Limb (tissue), 2 donors: ENCODE measurements around the gene RHOG.

ENCODE experiments used
- DNase-seq, 2 donors: peaks; one replicate each; pipeline ENCODE4 v3.0.0-alpha.2; 2016; ENCODE audit errors: extremely low spot score in 2 of 2

RHOG gene

DNA sequence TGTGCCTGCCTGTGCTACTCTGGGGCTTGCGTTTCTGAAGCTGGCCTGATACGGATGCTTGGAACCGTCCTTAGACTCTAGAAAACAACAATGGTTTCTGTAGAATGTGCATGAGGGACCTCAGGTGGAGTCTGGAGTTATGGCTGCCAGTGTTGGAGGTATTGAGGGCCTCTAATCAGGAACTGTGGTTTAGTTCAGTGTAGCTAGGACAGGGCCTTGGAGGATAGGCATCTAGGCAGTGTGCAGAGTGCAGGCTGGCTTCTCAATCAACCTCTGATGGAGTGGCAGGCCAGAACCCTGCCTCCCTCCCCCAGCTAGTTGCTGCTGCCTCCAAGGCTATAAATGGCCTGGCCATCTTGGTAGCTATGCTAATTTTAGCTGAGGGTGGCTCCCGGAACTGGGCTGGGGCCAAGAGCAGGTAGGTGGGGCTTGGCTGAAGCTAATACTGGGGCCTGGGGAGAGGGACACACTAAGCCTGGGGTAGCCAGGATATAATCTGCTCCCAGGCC, 18.7 kb upstream of the RHOG start:
- no peak for DNase-seq

GRCh38 chr11:3857628-3858027, 16.9 kb upstream of the RHOG start:
- no peak for DNase-seq

- DNase-seq: no peak
Observed at GRCh38 chr11:3856856-3857553, 16.2 kb upstream of the RHOG start.

DNA sequence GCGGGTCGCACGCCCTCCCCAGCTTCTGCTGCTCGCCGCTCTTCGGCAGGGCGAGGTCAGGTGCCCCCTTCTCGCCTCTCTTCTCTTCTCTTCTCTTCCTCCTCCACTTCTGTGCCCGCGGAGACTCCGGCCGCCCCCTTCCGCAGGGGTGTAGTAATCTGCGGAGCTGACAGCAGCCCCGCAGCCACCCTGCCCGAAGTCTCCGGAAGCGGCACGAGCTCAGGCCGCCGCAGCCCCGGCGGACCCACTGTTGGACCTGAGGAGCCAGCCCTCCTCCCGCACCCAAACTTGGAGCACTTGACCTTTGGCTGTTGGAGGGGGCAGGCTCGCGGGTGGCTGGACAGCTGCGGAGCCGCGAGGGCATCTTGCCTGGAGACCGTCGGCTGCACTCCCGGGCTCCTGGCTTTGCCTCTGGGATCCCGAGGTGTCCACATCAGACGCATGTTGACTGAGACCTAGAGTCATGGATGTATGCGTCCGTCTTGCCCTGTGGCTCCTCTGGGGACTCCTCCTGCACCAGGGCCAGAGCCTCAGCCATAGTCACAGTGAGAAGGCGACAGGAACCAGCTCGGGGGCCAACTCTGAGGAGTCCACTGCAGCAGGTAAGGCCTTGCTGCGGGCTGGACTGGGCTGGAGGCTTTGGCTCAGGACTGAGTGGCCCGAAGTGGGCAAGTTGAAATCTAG, 15.2 kb upstream of the RHOG start:
- peak in 1 of 2 donors; percentile 61 for DNase-seq

GRCh38 chr11:3854977-3855807, 14.4 kb upstream of the RHOG start, which contains the start of gene STIM1:
STIM1 (plus strand) TSS chr11:3855664; CDS start chr11:3856271, 607 bp downstream.
- peak; percentile 91 to 98 for DNase-seq

GRCh38 chr11:3854660-3854976, 13.9 kb upstream of the RHOG start:
- no peak for DNase-seq

GRCh38 chr11:3853899-3854659, 13.3 kb upstream of the RHOG start:
- no peak for DNase-seq

- DNase-seq: no peak
Observed at GRCh38 chr11:3853545-3853842, 12.7 kb upstream of the RHOG start.

DNA sequence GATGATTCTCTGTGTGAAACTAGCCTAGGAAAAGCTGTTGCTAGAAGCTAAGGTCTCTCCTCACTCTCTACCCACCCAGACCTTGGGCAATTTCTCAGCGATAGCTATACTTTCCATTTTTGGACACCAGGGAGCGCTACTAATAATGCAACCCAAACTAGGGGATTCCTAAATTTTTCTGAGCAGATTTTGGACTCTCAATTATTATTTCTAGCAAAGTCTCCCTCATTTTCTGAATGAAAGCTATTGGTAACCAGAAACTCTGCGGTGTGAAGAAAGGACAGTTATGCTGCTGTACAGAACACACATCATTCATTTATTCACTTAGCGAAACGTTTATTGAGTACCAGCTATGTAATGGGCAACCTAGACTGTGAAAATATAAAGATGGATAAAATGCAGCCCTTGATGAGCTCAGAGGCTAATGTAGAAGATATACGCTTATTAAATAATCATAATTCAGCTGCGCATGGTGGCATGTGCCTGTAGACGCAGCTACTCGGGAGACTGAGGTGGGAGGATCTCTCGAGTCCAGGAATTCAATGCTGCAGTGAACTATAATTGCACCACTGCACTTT, 8.6 kb upstream of the RHOG start:
- peak in 1 of 2 donors; percentile 31 for DNase-seq

DNA sequence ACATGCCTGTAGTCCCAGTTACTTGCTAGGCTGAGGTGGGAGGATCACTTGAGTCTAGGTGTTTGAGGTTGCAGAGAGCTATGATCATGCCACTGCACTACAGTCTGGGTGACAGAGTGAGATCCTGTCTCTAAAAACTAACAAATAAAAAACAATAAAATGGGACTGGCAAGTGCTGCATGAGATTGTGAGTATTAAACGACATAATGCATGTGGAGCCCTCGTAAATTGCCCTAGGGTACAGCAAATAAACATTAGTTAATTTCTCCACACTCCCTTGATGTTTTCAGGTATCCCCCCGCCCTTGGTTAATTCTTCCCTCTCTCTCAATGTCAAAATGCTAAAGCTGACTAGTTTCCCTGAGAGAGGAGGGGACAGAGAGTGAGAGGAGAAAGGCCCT, 4.9 kb upstream of the RHOG start:
- no peak for DNase-seq

GRCh38 chr11:3845246-3845645, 4.5 kb upstream of the RHOG start:
- DNase-seq: no peak

DNA sequence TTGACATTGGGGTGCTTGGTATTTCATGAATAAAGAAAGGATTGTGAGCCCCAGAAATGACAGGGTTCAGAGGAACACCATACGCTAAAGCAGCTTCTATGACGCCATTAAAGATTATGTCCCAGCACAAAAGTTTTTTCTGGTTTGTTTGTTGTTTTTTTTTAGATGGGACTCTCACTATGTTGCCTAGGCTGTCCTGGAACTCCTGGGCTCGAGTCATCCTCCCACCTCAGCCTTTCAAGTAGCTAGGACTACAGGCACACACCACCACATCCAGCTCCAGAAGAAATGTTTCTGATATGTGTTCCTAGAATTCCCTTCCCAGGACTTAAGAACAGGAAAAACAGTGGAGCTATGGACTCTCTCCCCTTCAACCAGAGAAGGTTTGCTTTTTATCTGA, 2.6 kb upstream of the RHOG start:
- DNase-seq: no peak

DNA sequence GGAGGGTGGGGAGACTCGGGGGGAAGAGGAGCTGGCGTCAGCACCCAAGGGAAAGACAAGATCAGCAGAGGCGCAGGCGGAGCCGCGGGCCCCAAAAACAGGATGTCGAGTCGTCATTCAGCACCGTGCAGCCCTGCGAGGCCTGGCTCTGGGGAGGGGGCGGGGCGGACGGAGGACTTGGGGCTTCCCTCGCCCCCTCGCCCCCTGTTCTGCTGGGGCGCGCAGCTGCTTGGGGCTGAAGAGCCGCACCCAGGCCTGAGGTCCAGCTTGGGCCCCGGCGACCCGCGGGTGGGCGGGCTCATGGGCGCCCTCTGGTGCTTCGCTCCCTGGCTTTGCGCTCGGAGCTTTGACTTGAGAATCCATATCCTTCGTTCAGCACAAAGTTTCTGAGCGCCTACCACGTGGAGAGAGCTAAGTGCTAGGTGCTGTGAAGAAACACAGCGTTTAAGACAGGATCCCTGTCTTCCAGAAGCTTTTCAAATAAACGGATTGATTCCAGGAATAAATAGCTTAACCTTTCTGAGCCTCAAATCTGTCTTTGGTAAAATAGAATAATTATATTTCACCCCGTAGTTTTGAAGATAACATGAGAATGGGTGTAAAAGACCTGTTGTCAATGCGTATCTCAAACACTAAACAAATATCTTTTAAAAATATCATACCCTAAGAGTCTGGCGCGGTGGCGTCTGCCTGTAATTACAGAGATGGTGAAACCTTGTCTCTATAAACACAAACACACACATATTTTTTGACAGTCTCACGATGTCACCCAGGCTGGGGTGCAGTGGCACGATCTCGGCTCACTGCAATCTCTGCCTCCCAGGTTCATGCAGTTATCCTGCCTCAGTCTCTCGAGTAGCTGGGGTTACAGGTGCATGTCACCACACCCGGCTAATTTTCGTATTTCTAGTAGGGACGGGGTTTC, 929 bp upstream of the RHOG start:
- peak; percentile 75 to 89 for DNase-seq

DNA sequence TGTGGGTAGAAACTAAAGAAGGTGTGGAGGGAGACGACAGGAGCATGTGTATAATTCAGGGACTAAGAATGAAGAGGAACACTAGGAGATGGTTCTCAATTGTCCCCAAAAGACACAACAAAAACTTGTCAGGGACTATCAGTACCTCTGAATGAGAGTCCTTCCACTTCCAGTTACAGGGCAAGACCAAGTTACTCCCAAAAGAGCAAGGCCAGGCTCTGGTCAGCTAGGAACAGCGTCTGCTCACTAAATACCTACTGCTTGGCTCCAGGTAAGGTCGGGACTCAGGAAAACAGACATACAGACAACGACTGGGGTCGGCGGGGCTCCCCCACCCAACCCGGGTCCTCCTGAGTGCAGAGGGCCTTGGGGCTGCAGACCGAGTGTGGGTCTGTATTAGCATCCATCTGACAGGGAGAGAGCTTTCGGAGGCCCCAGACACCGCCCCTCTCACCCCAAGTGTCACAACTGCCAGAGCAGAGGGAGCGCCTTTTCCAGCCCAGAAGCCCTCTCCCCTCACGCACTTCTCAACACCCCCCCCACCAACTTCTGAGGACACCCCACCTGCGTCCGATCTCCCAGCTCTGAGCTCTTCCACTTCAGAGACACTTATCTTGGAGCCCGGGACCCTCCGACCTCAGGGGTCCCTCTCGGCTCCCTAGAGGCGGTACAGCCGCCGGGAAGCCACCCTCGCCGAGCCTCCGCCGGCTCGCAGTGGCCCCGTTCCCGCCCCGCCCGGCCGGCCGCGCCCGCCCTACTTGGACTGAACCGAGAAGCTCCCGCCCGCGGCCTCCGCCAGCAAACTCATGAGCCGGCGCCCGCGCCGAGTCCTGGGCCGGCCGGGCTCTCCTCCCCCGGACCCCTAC, 522 bp downstream of the RHOG start:
- DNase-seq: no peak

DNA sequence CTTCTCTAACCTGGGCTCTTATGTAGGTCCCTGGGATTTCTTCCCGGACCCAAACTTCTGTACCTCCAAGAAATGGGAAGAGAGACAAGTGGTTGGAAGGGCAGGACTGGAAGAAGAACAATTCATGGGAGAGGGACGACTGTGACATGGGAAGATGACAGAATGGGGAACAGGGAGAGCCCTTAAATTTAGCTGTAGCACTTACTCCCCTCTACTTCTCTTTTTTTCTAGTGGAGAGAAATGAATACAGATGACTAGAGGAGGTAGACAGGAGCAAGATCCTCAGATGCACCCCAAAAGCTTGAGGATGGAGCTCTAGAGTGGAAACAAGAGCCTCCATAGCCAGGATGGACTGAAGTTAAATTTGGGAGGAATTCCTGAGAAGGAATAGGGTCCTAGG, 2.3 kb downstream of the RHOG start:
- no peak for DNase-seq

- DNase-seq: no peak
Observed at GRCh38 chr11:3837793-3838192, 3.0 kb downstream of the RHOG start.

GRCh38 chr11:3836903-3837302, 3.9 kb downstream of the RHOG start:
- DNase-seq: no peak

DNA sequence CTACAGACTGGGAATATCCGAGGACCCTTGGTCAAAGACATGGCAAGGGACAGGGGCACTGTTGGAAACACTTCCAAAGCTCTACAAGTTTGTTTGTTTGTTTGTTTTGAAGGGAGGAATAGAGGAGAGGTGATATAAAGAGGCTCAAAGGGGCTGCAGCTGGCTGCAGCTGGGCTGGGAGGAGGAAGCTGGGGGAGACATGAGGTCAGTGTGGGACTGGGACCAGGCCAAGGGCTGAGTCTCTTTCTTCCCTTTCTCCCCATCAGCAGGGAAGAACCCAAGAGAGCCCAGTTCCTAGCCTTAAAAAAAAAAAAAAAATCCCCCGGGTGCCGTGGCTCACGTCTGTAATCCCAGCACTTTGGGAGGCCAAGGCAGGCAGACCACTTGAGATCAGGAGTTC, 5.0 kb downstream of the RHOG start:
- DNase-seq: no peak
